ENCODE data around the gene KRTAP5-8.

- no peak for TF ChIP-seq CTCF (conservative IDR thresholded peaks at IDR 0.05; ENCODE audit: low read depth, low read length)
- TF ChIP-seq EZH2phosphoT487 (IDR thresholded peaks at IDR 0.05; ENCODE audit: borderline replicate concordance, low read length) = no peak
These were observed 5.7 kb upstream of the KRTAP5-8 start for GRCh38 chr11:71532036-71532610.
